ENCODE measurements around the gene ATP2A1.

DNA sequence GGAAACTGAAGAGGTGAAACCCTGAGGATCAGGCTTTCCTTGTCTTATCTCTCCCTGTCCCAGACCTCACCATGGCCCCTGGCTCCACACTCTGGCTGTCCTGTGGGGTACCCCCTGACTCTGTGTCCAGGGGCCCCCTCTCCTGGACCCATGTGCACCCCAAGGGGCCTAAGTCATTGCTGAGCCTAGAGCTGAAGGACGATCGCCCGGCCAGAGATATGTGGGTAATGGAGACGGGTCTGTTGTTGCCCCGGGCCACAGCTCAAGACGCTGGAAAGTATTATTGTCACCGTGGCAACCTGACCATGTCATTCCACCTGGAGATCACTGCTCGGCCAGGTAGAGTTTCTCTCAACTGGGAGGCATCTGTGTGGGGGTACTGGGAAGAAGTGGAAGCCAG, 54.9 kb downstream of the ATP2A1 start:
- TF ChIP-seq POLR2AphosphoS5 (IDR thresholded peaks at IDR 0.05), result no peak
- TF ChIP-seq, protein P1, sequence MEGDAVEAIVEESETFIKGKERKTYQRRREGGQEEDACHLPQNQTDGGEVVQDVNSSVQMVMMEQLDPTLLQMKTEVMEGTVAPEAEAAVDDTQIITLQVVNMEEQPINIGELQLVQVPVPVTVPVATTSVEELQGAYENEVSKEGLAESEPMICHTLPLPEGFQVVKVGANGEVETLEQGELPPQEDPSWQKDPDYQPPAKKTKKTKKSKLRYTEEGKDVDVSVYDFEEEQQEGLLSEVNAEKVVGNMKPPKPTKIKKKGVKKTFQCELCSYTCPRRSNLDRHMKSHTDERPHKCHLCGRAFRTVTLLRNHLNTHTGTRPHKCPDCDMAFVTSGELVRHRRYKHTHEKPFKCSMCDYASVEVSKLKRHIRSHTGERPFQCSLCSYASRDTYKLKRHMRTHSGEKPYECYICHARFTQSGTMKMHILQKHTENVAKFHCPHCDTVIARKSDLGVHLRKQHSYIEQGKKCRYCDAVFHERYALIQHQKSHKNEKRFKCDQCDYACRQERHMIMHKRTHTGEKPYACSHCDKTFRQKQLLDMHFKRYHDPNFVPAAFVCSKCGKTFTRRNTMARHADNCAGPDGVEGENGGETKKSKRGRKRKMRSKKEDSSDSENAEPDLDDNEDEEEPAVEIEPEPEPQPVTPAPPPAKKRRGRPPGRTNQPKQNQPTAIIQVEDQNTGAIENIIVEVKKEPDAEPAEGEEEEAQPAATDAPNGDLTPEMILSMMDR (IDR thresholded peaks at IDR 0.05), result no peak
- TF ChIP-seq POLR2A (IDR thresholded peaks at IDR 0.05), result no peak
- TF ChIP-seq EP300 (IDR thresholded peaks at IDR 0.05), result no peak
